ENCODE data around the gene IFT22.

DNA sequence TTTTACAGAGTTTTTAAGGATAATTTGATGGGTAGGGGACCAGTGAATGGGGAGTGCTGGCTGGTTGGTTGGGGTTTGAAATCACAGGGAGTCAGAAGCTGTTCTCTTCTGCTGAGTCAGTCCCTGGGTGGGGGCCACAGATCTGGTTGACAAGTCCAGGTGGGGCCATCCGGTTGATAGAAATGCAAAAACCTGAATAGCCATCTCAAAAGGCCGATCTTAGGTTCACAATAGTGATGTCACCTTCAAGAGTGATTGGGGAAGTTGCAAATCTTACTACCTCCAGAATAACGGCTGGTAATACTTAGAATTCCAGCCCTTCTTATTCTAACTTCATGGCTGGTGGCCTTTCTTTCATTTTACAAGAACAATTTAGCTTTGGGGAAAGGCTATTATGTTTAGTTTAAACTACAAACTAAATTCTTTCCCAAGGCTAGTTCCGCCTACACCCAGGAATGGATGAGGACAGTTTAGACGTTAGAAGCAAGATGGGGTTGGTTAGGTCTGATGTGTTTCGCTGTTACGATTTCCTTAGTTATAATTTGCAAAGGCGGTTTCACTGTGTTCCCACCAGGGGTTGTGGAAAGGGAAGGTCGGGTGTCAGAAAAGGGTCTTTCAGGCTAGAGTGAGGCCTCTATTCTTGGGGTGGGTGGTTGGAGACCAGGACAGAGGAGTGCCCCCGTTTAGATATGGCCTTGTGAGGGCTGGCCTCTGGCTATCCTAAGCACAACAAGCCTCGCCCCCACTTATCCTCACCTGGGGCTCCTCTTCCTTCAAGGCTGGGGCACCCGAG, 27.4 kb downstream of the IFT22 start:
- TF ChIP-seq, protein P1, sequence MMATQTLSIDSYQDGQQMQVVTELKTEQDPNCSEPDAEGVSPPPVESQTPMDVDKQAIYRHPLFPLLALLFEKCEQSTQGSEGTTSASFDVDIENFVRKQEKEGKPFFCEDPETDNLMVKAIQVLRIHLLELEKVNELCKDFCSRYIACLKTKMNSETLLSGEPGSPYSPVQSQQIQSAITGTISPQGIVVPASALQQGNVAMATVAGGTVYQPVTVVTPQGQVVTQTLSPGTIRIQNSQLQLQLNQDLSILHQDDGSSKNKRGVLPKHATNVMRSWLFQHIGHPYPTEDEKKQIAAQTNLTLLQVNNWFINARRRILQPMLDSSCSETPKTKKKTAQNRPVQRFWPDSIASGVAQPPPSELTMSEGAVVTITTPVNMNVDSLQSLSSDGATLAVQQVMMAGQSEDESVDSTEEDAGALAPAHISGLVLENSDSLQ (IDR thresholded peaks at IDR 0.05) = no peak
- TF ChIP-seq FOXA1 (IDR thresholded peaks at IDR 0.05) (no peak), ZNF384 (IDR thresholded peaks at IDR 0.05) (no peak), NFRKB (IDR thresholded peaks at IDR 0.05) (no peak), SP1 (IDR thresholded peaks at IDR 0.05) (no peak), HDGF (IDR thresholded peaks at IDR 0.05; ENCODE audit: borderline replicate concordance) (no peak)

All from HEK293T (cell line).